ENCODE results near the gene SEC11A. TPM values are rescaled to one million over a fixed set of nuclear protein-coding genes. Genes with fewer than 3 reads are reported as not detected.

Gene SEC11A
- total and polyA plus RNA-seq, 4 donors: 56.7 to 90.2 (median 71.3) TPM

DNA sequence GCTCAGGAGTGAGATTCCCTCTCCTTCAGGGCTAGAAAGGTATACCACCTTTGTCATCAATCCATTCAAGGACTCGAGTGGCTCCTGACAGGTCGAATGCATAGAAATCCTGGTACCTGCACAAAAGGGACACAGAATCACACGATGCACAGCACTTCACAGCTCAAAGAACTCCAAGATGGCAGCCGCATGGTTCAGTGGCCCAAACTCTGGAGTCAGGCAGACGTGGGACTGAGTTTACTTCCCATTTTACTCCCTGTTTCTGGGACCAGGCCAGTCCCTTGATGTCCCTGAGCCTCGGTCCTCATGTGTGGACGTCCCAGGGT is 62.4 kb downstream of the SEC11A start:
- WGBS: 20% methylated on average over 7 of the region's 7 CpGs
- peak overlapping the region; percentile 74 to 80 for H3K27ac ChIP-seq (ENCODE audit: low read depth in 1 of 2, low read length in 2 of 2)
- peaks cover 2 to 9% (median 6%) of the 10 kb centered on the region in 4 donors for H3K36me3 ChIP-seq (ENCODE audit: control insufficient read depth in 4 of 4, insufficient read depth in 3 of 4, low read depth in 1 of 4, low read length in 3 of 4)
- peak overlapping the region in 1 of 2 donors; percentile 32 for H3K9ac ChIP-seq (ENCODE audit: low read depth in 1 of 2, low read length in 2 of 2)
- peaks cover 3 to 19% (median 12%) of the 10 kb centered on the region in 4 donors for H3K4me1 ChIP-seq (ENCODE audit: control insufficient read depth in 4 of 4, insufficient read depth in 4 of 4, low read length in 3 of 4)
- TF ChIP-seq TAF1 (conservative IDR thresholded peaks at IDR 0.05): no peak
- no peak for TF ChIP-seq HNF4A (conservative IDR thresholded peaks at IDR 0.05)
- TF ChIP-seq FOXA2 (IDR thresholded peaks at IDR 0.05): no peak
- no peak for TF ChIP-seq YY1 (IDR thresholded peaks at IDR 0.05)
- TF ChIP-seq, protein P1, sequence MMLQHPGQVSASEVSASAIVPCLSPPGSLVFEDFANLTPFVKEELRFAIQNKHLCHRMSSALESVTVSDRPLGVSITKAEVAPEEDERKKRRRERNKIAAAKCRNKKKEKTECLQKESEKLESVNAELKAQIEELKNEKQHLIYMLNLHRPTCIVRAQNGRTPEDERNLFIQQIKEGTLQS (IDR thresholded peaks at IDR 0.05): no peak
- TF ChIP-seq, protein P2, sequence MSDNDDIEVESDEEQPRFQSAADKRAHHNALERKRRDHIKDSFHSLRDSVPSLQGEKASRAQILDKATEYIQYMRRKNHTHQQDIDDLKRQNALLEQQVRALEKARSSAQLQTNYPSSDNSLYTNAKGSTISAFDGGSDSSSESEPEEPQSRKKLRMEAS (IDR thresholded peaks at IDR 0.05): no peak
- TF ChIP-seq HNF4G (IDR thresholded peaks at IDR 0.05): no peak
- TF ChIP-seq, protein P3, sequence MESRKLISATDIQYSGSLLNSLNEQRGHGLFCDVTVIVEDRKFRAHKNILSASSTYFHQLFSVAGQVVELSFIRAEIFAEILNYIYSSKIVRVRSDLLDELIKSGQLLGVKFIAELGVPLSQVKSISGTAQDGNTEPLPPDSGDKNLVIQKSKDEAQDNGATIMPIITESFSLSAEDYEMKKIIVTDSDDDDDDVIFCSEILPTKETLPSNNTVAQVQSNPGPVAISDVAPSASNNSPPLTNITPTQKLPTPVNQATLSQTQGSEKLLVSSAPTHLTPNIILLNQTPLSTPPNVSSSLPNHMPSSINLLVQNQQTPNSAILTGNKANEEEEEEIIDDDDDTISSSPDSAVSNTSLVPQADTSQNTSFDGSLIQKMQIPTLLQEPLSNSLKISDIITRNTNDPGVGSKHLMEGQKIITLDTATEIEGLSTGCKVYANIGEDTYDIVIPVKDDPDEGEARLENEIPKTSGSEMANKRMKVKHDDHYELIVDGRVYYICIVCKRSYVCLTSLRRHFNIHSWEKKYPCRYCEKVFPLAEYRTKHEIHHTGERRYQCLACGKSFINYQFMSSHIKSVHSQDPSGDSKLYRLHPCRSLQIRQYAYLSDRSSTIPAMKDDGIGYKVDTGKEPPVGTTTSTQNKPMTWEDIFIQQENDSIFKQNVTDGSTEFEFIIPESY (IDR thresholded peaks at IDR 0.05): no peak
- TF ChIP-seq EGR1 (IDR thresholded peaks at IDR 0.05; ENCODE audit: low read depth in 2 of 2): no peak
- no peak for TF ChIP-seq RAD21 (IDR thresholded peaks at IDR 0.05)
- TF ChIP-seq FOXA1 (IDR thresholded peaks at IDR 0.05): no peak
- TF ChIP-seq NR2F2 (IDR thresholded peaks at IDR 0.05): no peak
- no peak for TF ChIP-seq JUND (IDR thresholded peaks at IDR 0.05)
- TF ChIP-seq RXRA (IDR thresholded peaks at IDR 0.05): no peak
- TF ChIP-seq, protein P4, sequence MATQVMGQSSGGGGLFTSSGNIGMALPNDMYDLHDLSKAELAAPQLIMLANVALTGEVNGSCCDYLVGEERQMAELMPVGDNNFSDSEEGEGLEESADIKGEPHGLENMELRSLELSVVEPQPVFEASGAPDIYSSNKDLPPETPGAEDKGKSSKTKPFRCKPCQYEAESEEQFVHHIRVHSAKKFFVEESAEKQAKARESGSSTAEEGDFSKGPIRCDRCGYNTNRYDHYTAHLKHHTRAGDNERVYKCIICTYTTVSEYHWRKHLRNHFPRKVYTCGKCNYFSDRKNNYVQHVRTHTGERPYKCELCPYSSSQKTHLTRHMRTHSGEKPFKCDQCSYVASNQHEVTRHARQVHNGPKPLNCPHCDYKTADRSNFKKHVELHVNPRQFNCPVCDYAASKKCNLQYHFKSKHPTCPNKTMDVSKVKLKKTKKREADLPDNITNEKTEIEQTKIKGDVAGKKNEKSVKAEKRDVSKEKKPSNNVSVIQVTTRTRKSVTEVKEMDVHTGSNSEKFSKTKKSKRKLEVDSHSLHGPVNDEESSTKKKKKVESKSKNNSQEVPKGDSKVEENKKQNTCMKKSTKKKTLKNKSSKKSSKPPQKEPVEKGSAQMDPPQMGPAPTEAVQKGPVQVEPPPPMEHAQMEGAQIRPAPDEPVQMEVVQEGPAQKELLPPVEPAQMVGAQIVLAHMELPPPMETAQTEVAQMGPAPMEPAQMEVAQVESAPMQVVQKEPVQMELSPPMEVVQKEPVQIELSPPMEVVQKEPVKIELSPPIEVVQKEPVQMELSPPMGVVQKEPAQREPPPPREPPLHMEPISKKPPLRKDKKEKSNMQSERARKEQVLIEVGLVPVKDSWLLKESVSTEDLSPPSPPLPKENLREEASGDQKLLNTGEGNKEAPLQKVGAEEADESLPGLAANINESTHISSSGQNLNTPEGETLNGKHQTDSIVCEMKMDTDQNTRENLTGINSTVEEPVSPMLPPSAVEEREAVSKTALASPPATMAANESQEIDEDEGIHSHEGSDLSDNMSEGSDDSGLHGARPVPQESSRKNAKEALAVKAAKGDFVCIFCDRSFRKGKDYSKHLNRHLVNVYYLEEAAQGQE (IDR thresholded peaks at IDR 0.05): no peak
- no peak for TF ChIP-seq SP1 (IDR thresholded peaks at IDR 0.05)
- TF ChIP-seq GABPA (IDR thresholded peaks at IDR 0.05 in 1 of 2, conservative IDR thresholded peaks at IDR 0.05 in 1 of 2): no peak
- H3K4me3 ChIP-seq (ENCODE audit: low read depth in 1 of 3, low read length in 3 of 3): peak overlapping the region; percentile 74 to 94 (median 85)
- H3K27me3 ChIP-seq (ENCODE audit: control insufficient read depth in 4 of 4, insufficient read depth in 4 of 4, low read length in 3 of 4): no peaks in the 10 kb centered on the region
- H3K9me3 ChIP-seq (ENCODE audit: control insufficient read depth in 4 of 4, low read length in 3 of 4): no peaks in the 10 kb centered on the region
- no peak for DNase-seq (ENCODE audit: low spot score)

GRCh38 chr15:84649706-84650105 is 66.2 kb downstream of the SEC11A start:
- H3K27me3 ChIP-seq (ENCODE audit: control insufficient read depth in 4 of 4, insufficient read depth in 4 of 4, low read length in 3 of 4): no peaks in the 10 kb centered on the region
- no peak for DNase-seq (ENCODE audit: low spot score)
- WGBS: 96% methylated on average over 2 of the region's 2 CpGs
- H3K36me3 ChIP-seq (ENCODE audit: control insufficient read depth in 4 of 4, insufficient read depth in 3 of 4, low read depth in 1 of 4, low read length in 3 of 4): peaks cover 6 to 43% (median 34%) of the 10 kb centered on the region in 4 donors
- H3K27ac ChIP-seq (ENCODE audit: low read depth in 1 of 2, low read length in 2 of 2): no peak overlapping the region
- no peak overlapping the region for H3K9ac ChIP-seq (ENCODE audit: low read depth in 1 of 2, low read length in 2 of 2)
- no peak overlapping the region for H3K4me3 ChIP-seq (ENCODE audit: low read depth in 1 of 3, low read length in 3 of 3)
- no peaks in the 10 kb centered on the region for H3K9me3 ChIP-seq (ENCODE audit: control insufficient read depth in 4 of 4, low read length in 3 of 4)
- H3K4me1 ChIP-seq (ENCODE audit: control insufficient read depth in 4 of 4, insufficient read depth in 4 of 4, low read length in 3 of 4): peaks cover 3 to 9% (median 6%) of the 10 kb centered on the region in 4 donors
- TF ChIP-seq SP1 (IDR thresholded peaks at IDR 0.05) (no peak), FOXA1 (IDR thresholded peaks at IDR 0.05) (no peak), HNF4A (conservative IDR thresholded peaks at IDR 0.05) (no peak), JUND (IDR thresholded peaks at IDR 0.05) (no peak), GABPA (IDR thresholded peaks at IDR 0.05 in 1 of 2, conservative IDR thresholded peaks at IDR 0.05 in 1 of 2) (no peak), RXRA (IDR thresholded peaks at IDR 0.05) (no peak), NR2F2 (IDR thresholded peaks at IDR 0.05) (no peak), TAF1 (conservative IDR thresholded peaks at IDR 0.05) (no peak), YY1 (IDR thresholded peaks at IDR 0.05) (no peak)
- TF ChIP-seq, protein P1 (IDR thresholded peaks at IDR 0.05): no peak
- TF ChIP-seq, protein P4 (IDR thresholded peaks at IDR 0.05): no peak
- TF ChIP-seq, protein P5, sequence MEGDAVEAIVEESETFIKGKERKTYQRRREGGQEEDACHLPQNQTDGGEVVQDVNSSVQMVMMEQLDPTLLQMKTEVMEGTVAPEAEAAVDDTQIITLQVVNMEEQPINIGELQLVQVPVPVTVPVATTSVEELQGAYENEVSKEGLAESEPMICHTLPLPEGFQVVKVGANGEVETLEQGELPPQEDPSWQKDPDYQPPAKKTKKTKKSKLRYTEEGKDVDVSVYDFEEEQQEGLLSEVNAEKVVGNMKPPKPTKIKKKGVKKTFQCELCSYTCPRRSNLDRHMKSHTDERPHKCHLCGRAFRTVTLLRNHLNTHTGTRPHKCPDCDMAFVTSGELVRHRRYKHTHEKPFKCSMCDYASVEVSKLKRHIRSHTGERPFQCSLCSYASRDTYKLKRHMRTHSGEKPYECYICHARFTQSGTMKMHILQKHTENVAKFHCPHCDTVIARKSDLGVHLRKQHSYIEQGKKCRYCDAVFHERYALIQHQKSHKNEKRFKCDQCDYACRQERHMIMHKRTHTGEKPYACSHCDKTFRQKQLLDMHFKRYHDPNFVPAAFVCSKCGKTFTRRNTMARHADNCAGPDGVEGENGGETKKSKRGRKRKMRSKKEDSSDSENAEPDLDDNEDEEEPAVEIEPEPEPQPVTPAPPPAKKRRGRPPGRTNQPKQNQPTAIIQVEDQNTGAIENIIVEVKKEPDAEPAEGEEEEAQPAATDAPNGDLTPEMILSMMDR (IDR thresholded peaks at IDR 0.05; ENCODE audit: low read depth, low read length, missing input control): no peak

Measured in liver (tissue), 9 donors.